Body of pancreas (tissue), 4 donors: Measurements from ENCODE around the gene CCR2.

Experiments
- POLR2A ChIP-seq, 3 donors: fragments of 450-650 bp; IDR thresholded peaks; one replicate each; pipeline ENCODE4 v1.6.1; 2016; ENCODE audit warnings: antibody characterized with exemption in 3 of 3, mild to moderate bottlenecking in 2 of 3
- TF ChIP-seq, protein P1 (sequence below), 7 experiments: fragments of 450-650 bp in 4 of 7; fragments of 200-600 bp in 3 of 7; sonication (generic) in 3 of 7; IDR thresholded peaks; one replicate each; pipeline ENCODE4 v1.5.1; 2016 to 2019; ENCODE audit warnings: antibody characterized with exemption in 7 of 7

DNA sequence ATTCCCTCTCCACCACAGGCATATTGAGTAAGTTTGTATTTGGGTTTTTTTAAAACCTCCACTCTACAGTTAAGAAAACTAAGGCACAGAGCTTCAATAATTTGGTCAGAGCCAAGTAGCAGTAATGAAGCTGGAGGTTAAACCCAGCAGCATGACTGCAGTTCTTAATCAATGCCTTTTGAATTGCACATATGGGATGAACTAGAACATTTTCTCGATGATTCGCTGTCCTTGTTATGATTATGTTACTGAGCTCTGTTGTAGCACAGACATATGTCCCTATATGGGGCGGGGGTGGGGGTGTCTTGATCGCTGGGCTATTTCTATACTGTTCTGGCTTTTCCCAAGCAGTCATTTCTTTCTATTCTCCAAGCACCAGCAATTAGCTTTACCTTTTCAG is 15.2 kb downstream of the CCR2 start:
- TF ChIP-seq, protein P1, sequence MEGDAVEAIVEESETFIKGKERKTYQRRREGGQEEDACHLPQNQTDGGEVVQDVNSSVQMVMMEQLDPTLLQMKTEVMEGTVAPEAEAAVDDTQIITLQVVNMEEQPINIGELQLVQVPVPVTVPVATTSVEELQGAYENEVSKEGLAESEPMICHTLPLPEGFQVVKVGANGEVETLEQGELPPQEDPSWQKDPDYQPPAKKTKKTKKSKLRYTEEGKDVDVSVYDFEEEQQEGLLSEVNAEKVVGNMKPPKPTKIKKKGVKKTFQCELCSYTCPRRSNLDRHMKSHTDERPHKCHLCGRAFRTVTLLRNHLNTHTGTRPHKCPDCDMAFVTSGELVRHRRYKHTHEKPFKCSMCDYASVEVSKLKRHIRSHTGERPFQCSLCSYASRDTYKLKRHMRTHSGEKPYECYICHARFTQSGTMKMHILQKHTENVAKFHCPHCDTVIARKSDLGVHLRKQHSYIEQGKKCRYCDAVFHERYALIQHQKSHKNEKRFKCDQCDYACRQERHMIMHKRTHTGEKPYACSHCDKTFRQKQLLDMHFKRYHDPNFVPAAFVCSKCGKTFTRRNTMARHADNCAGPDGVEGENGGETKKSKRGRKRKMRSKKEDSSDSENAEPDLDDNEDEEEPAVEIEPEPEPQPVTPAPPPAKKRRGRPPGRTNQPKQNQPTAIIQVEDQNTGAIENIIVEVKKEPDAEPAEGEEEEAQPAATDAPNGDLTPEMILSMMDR (IDR thresholded peaks at IDR 0.05): no peak
- no peak for TF ChIP-seq POLR2A (IDR thresholded peaks at IDR 0.05)
